ENCODE measurements around the gene HOXC9. TPM values are rescaled to one million over a fixed set of nuclear protein-coding genes. Genes with fewer than 3 reads are reported as not detected.

The HOXC9 gene
- total and polyA plus RNA-seq, 9 of the 15 experiments (the other 6 are each of a cell fraction or from before 2014, with no cell fraction given), result 1.1 to 10.5 (median 9.3) TPM

DNA sequence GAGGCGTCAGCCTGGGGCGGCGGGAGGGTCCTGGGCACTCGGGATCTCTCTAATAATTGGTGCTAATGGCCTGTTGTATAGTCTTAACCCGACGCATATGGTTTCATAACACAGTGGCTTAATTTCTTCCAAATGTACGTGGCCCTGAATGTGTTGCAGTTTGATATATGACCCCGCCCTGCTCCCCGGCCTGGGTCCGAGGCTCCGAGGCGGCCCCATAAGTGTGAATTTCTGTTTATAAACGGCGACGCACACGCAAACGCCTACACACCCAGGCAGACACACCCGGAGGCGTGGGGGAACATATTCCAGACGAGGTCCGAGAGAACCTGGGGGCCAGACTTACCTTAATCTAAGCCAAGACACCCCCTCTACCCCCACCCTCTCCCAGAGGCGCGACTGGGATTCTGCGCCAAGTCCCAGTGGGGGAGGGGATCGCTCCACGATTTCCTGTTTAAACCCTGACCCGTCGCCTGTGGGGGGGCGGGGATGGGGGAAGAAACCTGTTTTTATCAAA, 18.6 kb downstream of the HOXC9 start:
- ChIA-PET POLR2A (interaction anchor here (1.8 kb wide), 1 partner anchor 10 kb away, joined by 8 read pairs; the partner anchor contains the start of gene HOXC8), CTCF (ENCODE audit: low intra/inter-chr PET ratio) (interaction anchor here (1.0 kb wide), 1 partner anchor 13 kb away, joined by 3 read pairs; no protein-coding TSS in a partner anchor)
- DNase-seq (ENCODE audit: extremely low read depth in 1 of 4, low spot score in 3 of 4), result peak; percentile 74 to 77 (median 76)
- Histone ChIP-seq H3K4me2 (ENCODE audit: insufficient read depth, low read length) (peak overlapping the region; percentile 91), H3K4me3 (peak overlapping the region; percentile 60), H3K9me3 (replicated peaks; ENCODE audit: control insufficient read depth, insufficient read depth, low read depth, low read length) (no peaks in the 10 kb centered on the region), H3K4me1 (replicated peaks in 1 of 2; ENCODE audit: control insufficient read depth in 2 of 2, insufficient read depth in 2 of 2, low read length in 2 of 2) (peaks cover 10 to 49% of the 10 kb centered on the region in 2 experiments), H3K9me1 (ENCODE audit: control insufficient read depth, insufficient read depth, low read length) (no peaks in the 10 kb centered on the region), H3K27ac (ENCODE audit: extremely low read depth, low read depth, low read length) (peak overlapping the region; percentile 86), H3K36me3 (ENCODE audit: control insufficient read depth, insufficient read depth, low read length) (no peaks in the 10 kb centered on the region), H3K27me3 (ENCODE audit: control insufficient read depth in 2 of 2, insufficient read depth in 2 of 2, low read length in 2 of 2) (no peaks in the 10 kb centered on the region), H4K20me1 (replicated peaks; ENCODE audit: control insufficient read depth, insufficient read depth, low read length) (no peaks in the 10 kb centered on the region), H3K79me2 (ENCODE audit: control insufficient read depth, insufficient read depth, low read length) (peaks cover 3% of the 10 kb centered on the region; the same call in 2 of the 3 replicates), H3K9ac (ENCODE audit: insufficient read depth in 1 of 2, low read depth in 2 of 2, low read length in 2 of 2) (peak overlapping the region; percentile 82 to 98), H2AFZ (ENCODE audit: low read depth, low read length) (peak overlapping the region; percentile 97)
- TSS peak; percentile 92 for BruUV-seq (replicated peaks)
- in situ Hi-C loops (cut with MboI) (no loop called here), intact Hi-C loops (cut with micrococcal nuclease) (loop anchor here (10.0 kb wide), 1 partner anchor 276 kb away; no protein-coding TSS in a partner anchor)
- FAIRE-seq, result peak; percentile 52
- peak; percentile 18 for ATAC-seq
- 2% methylated on average over 22 of the region's 29 CpGs for WGBS (ENCODE audit: insufficient coverage, low coverage, missing lambda C conversion rate)
- TF ChIP-seq HMGN3 (IDR thresholded peaks at IDR 0.05; ENCODE audit: borderline replicate concordance, extremely low read depth, insufficient read length, low read depth, low read length), result peak; percentile 37
- TF ChIP-seq ZKSCAN8 (CRISPR knock-in tag; IDR thresholded peaks at IDR 0.05), result 0 out of 2 replicates have a peak, but pooled peaks have one; percentile 17
- peak; percentile 12 for TF ChIP-seq BRD9 (IDR thresholded peaks at IDR 0.05; ENCODE audit: low read depth, partially characterized antibody)
- TF ChIP-seq, protein P1, sequence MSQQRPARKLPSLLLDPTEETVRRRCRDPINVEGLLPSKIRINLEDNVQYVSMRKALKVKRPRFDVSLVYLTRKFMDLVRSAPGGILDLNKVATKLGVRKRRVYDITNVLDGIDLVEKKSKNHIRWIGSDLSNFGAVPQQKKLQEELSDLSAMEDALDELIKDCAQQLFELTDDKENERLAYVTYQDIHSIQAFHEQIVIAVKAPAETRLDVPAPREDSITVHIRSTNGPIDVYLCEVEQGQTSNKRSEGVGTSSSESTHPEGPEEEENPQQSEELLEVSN (IDR thresholded peaks at IDR 0.05; ENCODE audit: borderline replicate concordance in 1 of 2, extremely low read depth in 1 of 2, insufficient read depth in 1 of 2, insufficient read length in 1 of 2, low read depth in 1 of 2, low read length in 1 of 2, poor library complexity in 1 of 2, severe bottlenecking in 1 of 2), result peak; percentile 9 to 36
- peak in 1 of 3 experiments; percentile 13 for TF ChIP-seq YY1 (IDR thresholded peaks at IDR 0.05; ENCODE audit: borderline replicate concordance in 1 of 3, control insufficient read depth in 1 of 3, extremely low read depth in 1 of 3, insufficient read depth in 3 of 3, insufficient read length in 1 of 3, insufficient replicate concordance in 2 of 3, low read depth in 1 of 3, low read length in 2 of 3)
- TF ChIP-seq CREB1 (IDR thresholded peaks at IDR 0.05), result 0 out of 2 replicates have a peak, but pooled peaks have one; percentile 11
- no peak for TF ChIP-seq CREB1 (CRISPR knock-in tag; IDR thresholded peaks at IDR 0.05)
- no peak for TF ChIP-seq OTX1 (CRISPR knock-in tag; IDR thresholded peaks at IDR 0.05)
- TF ChIP-seq, protein P2, sequence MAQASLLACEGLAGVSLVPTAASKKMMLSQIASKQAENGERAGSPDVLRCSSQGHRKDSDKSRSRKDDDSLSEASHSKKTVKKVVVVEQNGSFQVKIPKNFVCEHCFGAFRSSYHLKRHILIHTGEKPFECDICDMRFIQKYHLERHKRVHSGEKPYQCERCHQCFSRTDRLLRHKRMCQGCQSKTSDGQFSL (CRISPR knock-in tag; IDR thresholded peaks at IDR 0.05), result peak; percentile 68
- TF ChIP-seq, protein P2 (tag; IDR thresholded peaks at IDR 0.05), result peak in 1 of 2 experiments; percentile 49; a peak in 2 of 4 replicates
- TF ChIP-seq TAF1 (IDR thresholded peaks at IDR 0.05; ENCODE audit: control insufficient read depth, extremely low read depth, insufficient read depth, low read length, severe bottlenecking), result peak; percentile 28
- 0 out of 2 replicates have a peak, but pooled peaks have one; percentile 17 for TF ChIP-seq EP300 (IDR thresholded peaks at IDR 0.05; ENCODE audit: low read length)
- TF ChIP-seq ZNF589 (CRISPR knock-in tag; IDR thresholded peaks at IDR 0.05; ENCODE audit: low read depth), result peak; percentile 62; the same call in 1 of the 2 replicates
- no peak for TF ChIP-seq FOXK1 (CRISPR knock-in tag; IDR thresholded peaks at IDR 0.05; ENCODE audit: borderline replicate concordance)
- TF ChIP-seq, protein P3, sequence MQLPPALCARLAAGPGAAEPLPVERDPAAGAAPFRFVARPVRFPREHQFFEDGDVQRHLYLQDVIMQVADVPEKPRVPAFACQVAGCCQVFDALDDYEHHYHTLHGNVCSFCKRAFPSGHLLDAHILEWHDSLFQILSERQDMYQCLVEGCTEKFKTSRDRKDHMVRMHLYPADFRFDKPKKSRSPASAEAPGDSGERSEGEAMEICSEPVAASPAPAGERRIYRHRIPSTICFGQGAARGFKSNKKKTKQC (CRISPR knock-in tag; IDR thresholded peaks at IDR 0.05), result peak; percentile 22; the same call in 1 of the 2 replicates
- TF ChIP-seq DPF2 (IDR thresholded peaks at IDR 0.05), result 0 out of 2 replicates have a peak, but pooled peaks have one; percentile 17
- no peak for TF ChIP-seq ATF1 (CRISPR knock-in tag; IDR thresholded peaks at IDR 0.05)
- 0 out of 2 replicates have a peak, but pooled peaks have one; percentile 38 for TF ChIP-seq ATF1 (tag; IDR thresholded peaks at IDR 0.05)
